ENCODE results near the gene ID3. TPM values are rescaled to one million over a fixed set of nuclear protein-coding genes. Genes with fewer than 3 reads are reported as not detected.

The ID3 gene
- polyA plus RNA-seq, 3 donors, result 1.1 to 31.1 (median 2.5) TPM

GRCh38 chr1:23593042-23593521 lies 33.8 kb upstream of the ID3 start:
- no peak for TF ChIP-seq CTCF (IDR thresholded peaks at IDR 0.05)
- Histone ChIP-seq H3K27me3 (ENCODE audit: control insufficient read depth in 2 of 2, insufficient read depth in 2 of 2, low read length in 2 of 2) (no peaks in the 10 kb centered on the region), H3K9me3 (replicated peaks in 1 of 2; ENCODE audit: control insufficient read depth in 1 of 2, insufficient read depth in 1 of 2, low read length in 2 of 2) (no peaks in the 10 kb centered on the region), H3K4me3 (replicated peaks in 1 of 3; ENCODE audit: low read depth in 2 of 3, low read length in 3 of 3) (no peak overlapping the region), H3K9ac (ENCODE audit: insufficient read depth, low read length, poor library complexity, severe bottlenecking) (no peak overlapping the region), H3K36me3 (replicated peaks in 1 of 2; ENCODE audit: control insufficient read depth in 1 of 2, insufficient read depth in 2 of 2, low read length in 2 of 2) (no peaks in the 10 kb centered on the region), H2AFZ (ENCODE audit: insufficient read depth, low read depth, low read length, poor library complexity, severe bottlenecking) (no peak overlapping the region), H3K4me2 (replicated peaks; ENCODE audit: extremely low read depth, low read length, poor library complexity, severe bottlenecking) (no peak overlapping the region), H3K79me2 (ENCODE audit: insufficient read depth, low read length) (no peaks in the 10 kb centered on the region), H3K27ac (ENCODE audit: low read depth in 1 of 2, low read length in 2 of 2) (no peak overlapping the region), H3K4me1 (ENCODE audit: control insufficient read depth in 1 of 2, insufficient read depth in 2 of 2, low read length in 2 of 2) (no peaks in the 10 kb centered on the region), H4K20me1 (ENCODE audit: insufficient read depth, low read length) (no peaks in the 10 kb centered on the region)
- Mint-ChIP-seq H3K4me1 (peaks cover 16% of the 10 kb centered on the region), H3K4me3 (no peak overlapping the region), H3K9me3 (no peaks in the 10 kb centered on the region), H3K36me3 (no peaks in the 10 kb centered on the region), H3K27ac (no peak overlapping the region), H3K27me3 (ENCODE audit: low read depth in 3 of 3) (peaks cover 8 to 19% (median 9%) of the 10 kb centered on the region in 3 donors)
- DNase-seq, result no peak
- 92% methylated on average over 5 of the region's 5 CpGs for WGBS (ENCODE audit: insufficient coverage)
- intact Hi-C loops (cut with micrococcal nuclease), result loop anchor here in 1 of 2 donors (5.0 kb wide), 1 partner anchor 36 kb away; the partner anchor contains the start of gene ID3

GRCh38 chr1:23592209-23592892 lies 33.0 kb upstream of the ID3 start:
- H3K27me3 ChIP-seq (ENCODE audit: control insufficient read depth in 2 of 2, insufficient read depth in 2 of 2, low read length in 2 of 2), result no peaks in the 10 kb centered on the region
- Mint-ChIP-seq H3K36me3 (no peaks in the 10 kb centered on the region), H3K4me3 (no peak overlapping the region), H3K4me1 (peaks cover 16% of the 10 kb centered on the region), H3K27ac (peak overlapping the region in 3 of 7 donors; percentile 19 to 72 (median 34)), H3K27me3 (ENCODE audit: low read depth in 3 of 3) (peaks cover 8 to 24% (median 11%) of the 10 kb centered on the region in 3 donors), H3K9me3 (no peaks in the 10 kb centered on the region)
- H4K20me1 ChIP-seq (ENCODE audit: insufficient read depth, low read length), result no peaks in the 10 kb centered on the region
- H3K4me2 ChIP-seq (replicated peaks; ENCODE audit: extremely low read depth, low read length, poor library complexity, severe bottlenecking), result no peak overlapping the region
- no peaks in the 10 kb centered on the region for H3K4me1 ChIP-seq (ENCODE audit: control insufficient read depth in 1 of 2, insufficient read depth in 2 of 2, low read length in 2 of 2)
- no peak for TF ChIP-seq CTCF (IDR thresholded peaks at IDR 0.05)
- intact Hi-C loops (cut with micrococcal nuclease), result loop anchor here in 1 of 2 donors (5.0 kb wide), 1 partner anchor 35 kb away; the partner anchor contains the start of gene ID3
- no peak overlapping the region for H3K9ac ChIP-seq (ENCODE audit: insufficient read depth, low read length, poor library complexity, severe bottlenecking)
- DNase-seq, result no peak
- no peak overlapping the region for H3K27ac ChIP-seq (ENCODE audit: low read depth in 1 of 2, low read length in 2 of 2)
- no peaks in the 10 kb centered on the region for H3K9me3 ChIP-seq (replicated peaks in 1 of 2; ENCODE audit: control insufficient read depth in 1 of 2, insufficient read depth in 1 of 2, low read length in 2 of 2)
- WGBS (ENCODE audit: insufficient coverage), result 100% methylated on average over 1 of the region's 4 CpGs
- H2AFZ ChIP-seq (ENCODE audit: insufficient read depth, low read depth, low read length, poor library complexity, severe bottlenecking), result no peak overlapping the region
- H3K4me3 ChIP-seq (replicated peaks in 1 of 3; ENCODE audit: low read depth in 2 of 3, low read length in 3 of 3), result no peak overlapping the region
- no peaks in the 10 kb centered on the region for H3K79me2 ChIP-seq (ENCODE audit: insufficient read depth, low read length)
- H3K36me3 ChIP-seq (replicated peaks in 1 of 2; ENCODE audit: control insufficient read depth in 1 of 2, insufficient read depth in 2 of 2, low read length in 2 of 2), result no peaks in the 10 kb centered on the region

All from CD14-positive monocyte (primary cell).